Esophagus muscularis mucosa (tissue), 4 donors: ENCODE measurements around the gene GVQW3. TPM values are rescaled to one million over a fixed set of nuclear protein-coding genes. Genes with fewer than 3 reads are reported as not detected.
A peak's percentile ranks its signal among the peaks of the same experiment; 100 is the strongest.

Experiments used
- DNase-seq: peaks from one replicate; pipeline ENCODE4 v3.0.0-alpha.2; 2017; ENCODE audit errors: extremely low spot score
- H3K27ac ChIP-seq, 4 donors: fragments of 200-600 bp; sonication (generic); replicated peaks in 1 of 4; 1 replicate in 3 of 4; 2 replicates in 1 of 4; pipeline ENCODE4 v1.5.1; 2016 to 2019; ENCODE audit warnings: mild to moderate bottlenecking in 1 of 4
- H3K27me3 ChIP-seq, 4 donors: fragments of 200-600 bp; sonication (generic); one replicate each; pipeline versions ENCODE4 v1.5.1 to v1.6.0; 2016 to 2019
- H3K36me3 ChIP-seq, 4 donors: fragments of 200-600 bp; sonication (generic); one replicate each; pipeline ENCODE4 v1.5.1; 2016 to 2019
- H3K4me1 ChIP-seq, 4 donors: fragments of 200-600 bp; sonication (generic); one replicate each; pipeline ENCODE4 v1.5.1; 2016 to 2019
- H3K4me3 ChIP-seq, 4 donors: fragments of 200-600 bp; sonication (generic); 1 replicate in 2 of 4; 2 replicates in 2 of 4; pipeline ENCODE4 v1.5.1; 2016 to 2019; ENCODE audit warnings: mild to moderate bottlenecking in 4 of 4, moderate library complexity in 1 of 4
- H3K9me3 ChIP-seq, 4 donors: fragments of 200-600 bp; sonication (generic); 1 replicate in 3 of 4; 2 replicates in 1 of 4; pipeline ENCODE4 v1.5.1; 2016 to 2019
- CTCF ChIP-seq, 3 experiments: fragments of 200-600 bp in 2 of 3; fragments of 450-650 bp in 1 of 3; sonication (generic) in 2 of 3; IDR thresholded peaks; one replicate each; pipeline ENCODE4 v1.5.1; 2017 to 2019; ENCODE audit warnings: antibody characterized with exemption in 3 of 3, mild to moderate bottlenecking in 2 of 3, moderate library complexity in 1 of 3
- EP300 ChIP-seq: sonication (generic); formaldehyde crosslinking; IDR thresholded peaks from one replicate; pipeline ENCODE4 v1.6.1; 2017; ENCODE audit warnings: antibody characterized with exemption
- POLR2A ChIP-seq: fragments of 450-650 bp; IDR thresholded peaks from one replicate; pipeline ENCODE4 v1.6.1; 2017; ENCODE audit warnings: antibody characterized with exemption, moderate library complexity, mild to moderate bottlenecking, low read depth
- POLR2AphosphoS5 ChIP-seq, 2 donors: sonication (generic); formaldehyde crosslinking; IDR thresholded peaks; one replicate each; pipeline ENCODE4 v1.6.1; 2017; ENCODE audit warnings: antibody characterized with exemption in 2 of 2
- WGBS: methylation state at CpG from one replicate; pipeline ENCODE4 v1.1.5; 2018; 5-methylcytosine and 5-hydroxymethylcytosine counted together
- intact Hi-C: fragments of 100-400 bp; cut with DNase I; formaldehyde crosslinking; loops from one replicate; pipeline ENCODE4 v1.15.1; 2023
- total RNA-seq, 4 donors: library from RNA; depleted of rRNA; stranded (reverse); fragments of >200 nt; gene quantifications; one replicate each; pipeline versions ENCODE4 v1.1.0 to v1.2.1, GENCODE V29; 2016

The GVQW3 gene
- total RNA-seq, 4 donors from 2014 or later: 0.50 to 1.6 (median 1.0) TPM

GRCh38 chr11:76410851-76411357, 29.8 kb downstream of the GVQW3 start:
- WGBS: 41% methylated on average over 8 of the region's 10 CpGs
- no peak for DNase-seq

DNA sequence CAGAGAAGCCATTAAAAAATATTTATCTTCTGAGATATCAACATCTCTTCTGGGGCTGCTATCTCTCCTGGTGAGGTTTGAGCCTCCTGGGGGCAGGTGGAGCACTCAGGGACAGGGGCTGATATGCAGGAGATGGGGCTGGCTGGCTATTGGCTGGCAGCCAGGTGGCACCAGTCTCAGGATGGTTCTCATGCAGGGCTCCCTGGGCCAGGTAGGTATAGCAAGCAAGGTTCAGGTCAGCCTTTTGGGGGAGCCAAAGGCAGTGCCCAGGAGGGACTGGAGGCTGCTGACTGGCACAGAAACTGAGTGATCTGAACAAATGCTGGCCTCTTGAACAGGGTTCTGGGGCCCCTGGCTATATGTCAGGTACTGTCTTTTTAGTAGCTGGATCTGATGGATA, 34.0 kb downstream of the GVQW3 start:
- TF ChIP-seq POLR2AphosphoS5 (IDR thresholded peaks at IDR 0.05): no peak
- TF ChIP-seq EP300: no peak
- no peak overlapping the region for H3K4me3 ChIP-seq
- H3K4me1 ChIP-seq: peaks cover 0 to 10% (median 3%) of the 10 kb centered on the region in 4 donors
- DNase-seq: no peak
- intact Hi-C loops: no loop called here
- no peak overlapping the region for H3K27ac ChIP-seq
- no peaks in the 10 kb centered on the region for H3K9me3 ChIP-seq
- no peaks in the 10 kb centered on the region for H3K36me3 ChIP-seq
- no peaks in the 10 kb centered on the region for H3K27me3 ChIP-seq

More at GRCh38 chr11:76410851-76411357, 29.8 kb downstream of the GVQW3 start:
- H3K4me3 ChIP-seq: no peak overlapping the region
- no peak for TF ChIP-seq CTCF (IDR thresholded peaks at IDR 0.05)
- no peak for TF ChIP-seq POLR2AphosphoS5 (IDR thresholded peaks at IDR 0.05)
- TF ChIP-seq POLR2A: no peak
- TF ChIP-seq EP300: no peak
- no peaks in the 10 kb centered on the region for H3K27me3 ChIP-seq
- no peaks in the 10 kb centered on the region for H3K36me3 ChIP-seq
- H3K27ac ChIP-seq: no peak overlapping the region
- H3K4me1 ChIP-seq: peaks cover 0 to 10% (median 3%) of the 10 kb centered on the region in 4 donors
- H3K9me3 ChIP-seq: no peaks in the 10 kb centered on the region
- intact Hi-C loops: no loop called here

GRCh38 chr11:76419896-76420295, 38.8 kb downstream of the GVQW3 start:
- TF ChIP-seq POLR2A (no peak), CTCF (IDR thresholded peaks at IDR 0.05) (peak in 1 of 3 experiments; percentile 13), EP300 (no peak), POLR2AphosphoS5 (IDR thresholded peaks at IDR 0.05) (no peak)
- H3K4me1 ChIP-seq: no peaks in the 10 kb centered on the region
- DNase-seq: no peak
- no peaks in the 10 kb centered on the region for H3K27me3 ChIP-seq
- no peaks in the 10 kb centered on the region for H3K9me3 ChIP-seq
- WGBS: 53% methylated on average over 3 of the region's 3 CpGs
- no peaks in the 10 kb centered on the region for H3K36me3 ChIP-seq
- intact Hi-C loops: no loop called here
- H3K4me3 ChIP-seq: no peak overlapping the region
- no peak overlapping the region for H3K27ac ChIP-seq

DNA sequence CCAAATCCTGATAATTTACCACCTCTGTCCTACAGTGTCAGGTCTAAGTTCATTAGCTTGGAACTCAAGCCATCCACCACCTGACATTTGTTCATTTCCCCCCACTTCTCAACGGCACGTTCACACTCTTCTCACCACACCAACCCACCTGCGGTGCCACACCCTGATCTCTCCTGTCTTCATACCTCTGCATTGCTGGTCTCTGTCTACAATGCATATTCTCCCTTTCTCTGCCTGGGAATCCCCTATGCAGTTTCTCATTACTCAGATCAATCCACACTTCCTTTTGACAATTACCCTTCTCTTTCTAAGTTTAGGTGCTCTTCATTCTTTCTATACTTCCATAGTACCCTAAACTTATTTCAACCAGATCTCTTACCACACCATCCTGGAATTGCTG, 43.3 kb downstream of the GVQW3 start:
- intact Hi-C loops: no loop called here
- Histone ChIP-seq H3K27ac (no peak overlapping the region), H3K9me3 (no peaks in the 10 kb centered on the region), H3K4me1 (no peaks in the 10 kb centered on the region), H3K27me3 (no peaks in the 10 kb centered on the region), H3K4me3 (no peak overlapping the region), H3K36me3 (no peaks in the 10 kb centered on the region)
- TF ChIP-seq CTCF (IDR thresholded peaks at IDR 0.05) (no peak), POLR2AphosphoS5 (IDR thresholded peaks at IDR 0.05) (no peak), EP300 (no peak), POLR2A (no peak)
- DNase-seq: no peak
- WGBS: 75% methylated on average over 3 of the region's 3 CpGs

- Histone ChIP-seq H3K4me3 (no peak overlapping the region), H3K27ac (no peak overlapping the region), H3K9me3 (no peaks in the 10 kb centered on the region), H3K36me3 (no peaks in the 10 kb centered on the region), H3K4me1 (no peaks in the 10 kb centered on the region), H3K27me3 (no peaks in the 10 kb centered on the region)
- DNase-seq: no peak
- 96% methylated on average over 2 of the region's 2 CpGs for WGBS
- intact Hi-C loops: no loop called here
- TF ChIP-seq POLR2A (no peak), CTCF (IDR thresholded peaks at IDR 0.05) (no peak), POLR2AphosphoS5 (IDR thresholded peaks at IDR 0.05) (no peak), EP300 (no peak)
Measured at GRCh38 chr11:76424891-76425290, 43.8 kb downstream of the GVQW3 start.
